ENCODE measurements around the gene CDK10.

The CDK10 gene

GRCh38 chr16:89744813-89745212, 58.3 kb downstream of the CDK10 start:
- no peak for TF ChIP-seq SP1 (IDR thresholded peaks at IDR 0.05)
- no peak for TF ChIP-seq BHLHE40 (IDR thresholded peaks at IDR 0.05; ENCODE audit: borderline replicate concordance)
- no peak for TF ChIP-seq FOXM1 (IDR thresholded peaks at IDR 0.05; ENCODE audit: borderline replicate concordance)
- no peak for TF ChIP-seq ZNF384 (IDR thresholded peaks at IDR 0.05)
- TF ChIP-seq ARNT (IDR thresholded peaks at IDR 0.05): no peak
- no peak for TF ChIP-seq CTBP1 (IDR thresholded peaks at IDR 0.05; ENCODE audit: borderline replicate concordance)
- no peak for TF ChIP-seq HDGF (IDR thresholded peaks at IDR 0.05; ENCODE audit: borderline replicate concordance)
- no peak for TF ChIP-seq L3MBTL2 (conservative IDR thresholded peaks at IDR 0.05)
- TF ChIP-seq FOXA1 (IDR thresholded peaks at IDR 0.05): no peak
- no peak for TF ChIP-seq TARDBP (IDR thresholded peaks at IDR 0.05)
- DNase-seq (ENCODE audit: extremely low spot score): no peak
- CTCF ChIA-PET: no interaction called here
- POLR2A ChIA-PET: no interaction called here

Data from HEK293T (cell line).